ENCODE data around the gene LIN37. TPM values are rescaled to one million over a fixed set of nuclear protein-coding genes. Genes with fewer than 3 reads are reported as not detected.

The LIN37 gene
- total and polyA plus RNA-seq, 2 of the 13 experiments (the other 11 are each of a cell fraction or from before 2014, with no cell fraction given): 6.3 to 8.7 TPM

DNA sequence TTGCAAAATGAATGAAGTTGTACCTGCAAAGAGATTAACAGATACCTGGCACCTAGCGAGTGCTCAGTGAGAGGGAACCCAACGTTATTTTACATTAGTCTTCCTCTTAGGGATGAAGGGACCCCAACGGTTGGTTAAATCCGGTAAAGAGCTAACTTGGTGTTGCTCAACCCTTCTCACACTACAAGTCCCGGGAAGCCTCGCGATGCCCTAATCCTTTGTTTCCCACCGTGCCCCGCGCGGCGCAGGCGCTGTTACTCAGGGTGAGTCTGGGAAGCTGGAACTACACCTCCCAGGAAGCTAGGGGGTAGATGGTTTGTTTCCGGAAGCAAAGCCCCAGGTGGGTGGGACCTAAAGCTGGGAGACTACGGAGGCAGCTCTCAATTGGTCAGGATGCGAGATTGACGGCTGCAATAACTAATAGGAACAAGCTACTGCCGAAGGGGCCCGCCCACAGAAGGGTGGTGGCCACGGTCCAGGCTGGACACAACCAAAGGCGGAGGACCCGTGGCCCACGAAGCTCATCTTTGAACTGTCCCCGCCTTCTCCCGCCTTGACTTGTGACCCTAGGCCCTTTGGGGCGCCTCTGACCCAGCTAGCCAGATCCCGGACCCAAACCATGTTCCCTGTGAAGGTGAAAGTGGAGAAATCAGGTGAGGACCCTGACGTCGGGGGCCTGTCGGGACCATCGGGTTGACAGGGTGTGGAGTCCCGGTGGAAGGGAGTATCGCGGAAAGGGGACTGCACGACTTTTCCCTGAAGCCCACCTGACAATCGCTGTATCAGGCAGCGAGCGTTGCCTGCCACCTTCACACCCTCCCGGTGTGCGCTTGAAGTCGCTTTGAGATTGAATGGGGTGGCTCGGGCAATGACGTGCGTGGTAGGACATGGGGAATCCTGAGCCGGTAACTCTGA lies at the start of gene LIN37 (continued):
- TF ChIP-seq, protein P1, sequence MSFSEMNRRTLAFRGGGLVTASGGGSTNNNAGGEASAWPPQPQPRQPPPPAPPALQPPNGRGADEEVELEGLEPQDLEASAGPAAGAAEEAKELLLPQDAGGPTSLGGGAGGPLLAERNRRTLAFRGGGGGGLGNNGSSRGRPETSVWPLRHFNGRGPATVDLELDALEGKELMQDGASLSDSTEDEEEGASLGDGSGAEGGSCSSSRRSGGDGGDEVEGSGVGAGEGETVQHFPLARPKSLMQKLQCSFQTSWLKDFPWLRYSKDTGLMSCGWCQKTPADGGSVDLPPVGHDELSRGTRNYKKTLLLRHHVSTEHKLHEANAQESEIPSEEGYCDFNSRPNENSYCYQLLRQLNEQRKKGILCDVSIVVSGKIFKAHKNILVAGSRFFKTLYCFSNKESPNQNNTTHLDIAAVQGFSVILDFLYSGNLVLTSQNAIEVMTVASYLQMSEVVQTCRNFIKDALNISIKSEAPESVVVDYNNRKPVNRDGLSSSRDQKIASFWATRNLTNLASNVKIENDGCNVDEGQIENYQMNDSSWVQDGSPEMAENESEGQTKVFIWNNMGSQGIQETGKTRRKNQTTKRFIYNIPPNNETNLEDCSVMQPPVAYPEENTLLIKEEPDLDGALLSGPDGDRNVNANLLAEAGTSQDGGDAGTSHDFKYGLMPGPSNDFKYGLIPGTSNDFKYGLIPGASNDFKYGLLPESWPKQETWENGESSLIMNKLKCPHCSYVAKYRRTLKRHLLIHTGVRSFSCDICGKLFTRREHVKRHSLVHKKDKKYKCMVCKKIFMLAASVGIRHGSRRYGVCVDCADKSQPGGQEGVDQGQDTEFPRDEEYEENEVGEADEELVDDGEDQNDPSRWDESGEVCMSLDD (CRISPR knock-in tag; IDR thresholded peaks at IDR 0.05; ENCODE audit: borderline replicate concordance): no peak; the same call in 1 of the 2 replicates
- TF ChIP-seq, protein P2, sequence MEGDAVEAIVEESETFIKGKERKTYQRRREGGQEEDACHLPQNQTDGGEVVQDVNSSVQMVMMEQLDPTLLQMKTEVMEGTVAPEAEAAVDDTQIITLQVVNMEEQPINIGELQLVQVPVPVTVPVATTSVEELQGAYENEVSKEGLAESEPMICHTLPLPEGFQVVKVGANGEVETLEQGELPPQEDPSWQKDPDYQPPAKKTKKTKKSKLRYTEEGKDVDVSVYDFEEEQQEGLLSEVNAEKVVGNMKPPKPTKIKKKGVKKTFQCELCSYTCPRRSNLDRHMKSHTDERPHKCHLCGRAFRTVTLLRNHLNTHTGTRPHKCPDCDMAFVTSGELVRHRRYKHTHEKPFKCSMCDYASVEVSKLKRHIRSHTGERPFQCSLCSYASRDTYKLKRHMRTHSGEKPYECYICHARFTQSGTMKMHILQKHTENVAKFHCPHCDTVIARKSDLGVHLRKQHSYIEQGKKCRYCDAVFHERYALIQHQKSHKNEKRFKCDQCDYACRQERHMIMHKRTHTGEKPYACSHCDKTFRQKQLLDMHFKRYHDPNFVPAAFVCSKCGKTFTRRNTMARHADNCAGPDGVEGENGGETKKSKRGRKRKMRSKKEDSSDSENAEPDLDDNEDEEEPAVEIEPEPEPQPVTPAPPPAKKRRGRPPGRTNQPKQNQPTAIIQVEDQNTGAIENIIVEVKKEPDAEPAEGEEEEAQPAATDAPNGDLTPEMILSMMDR (CRISPR knock-in tag; IDR thresholded peaks at IDR 0.05): no peak
- TF ChIP-seq ZNF138 (CRISPR knock-in tag; IDR thresholded peaks at IDR 0.05; ENCODE audit: low read depth) (no peak), NR2F6 (IDR thresholded peaks at IDR 0.05) (peak; percentile 79), NR2F6 (CRISPR knock-in tag; IDR thresholded peaks at IDR 0.05) (peak; percentile 73), BHLHE40 (IDR thresholded peaks at IDR 0.05; ENCODE audit: low read length) (no peak), SALL2 (CRISPR knock-in tag; IDR thresholded peaks at IDR 0.05) (peak; percentile 75; the same call in 1 of the 2 replicates), ZNF335 (CRISPR knock-in tag; IDR thresholded peaks at IDR 0.05) (peak; percentile 34; the same call in 1 of the 2 replicates), ZNF766 (CRISPR knock-in tag; IDR thresholded peaks at IDR 0.05; ENCODE audit: borderline replicate concordance) (no peak), ZNF879 (CRISPR knock-in tag; IDR thresholded peaks at IDR 0.05) (no peak), ZNF549 (CRISPR knock-in tag; IDR thresholded peaks at IDR 0.05) (no peak), ZNF354B (CRISPR knock-in tag; IDR thresholded peaks at IDR 0.05) (no peak), SUZ12 (IDR thresholded peaks at IDR 0.05; ENCODE audit: low read depth, low read length) (peak; percentile 87), FOXA1 (IDR thresholded peaks at IDR 0.05) (no peak), FOXA1 (CRISPR knock-in tag; IDR thresholded peaks at IDR 0.05) (no peak), KLF6 (CRISPR knock-in tag; IDR thresholded peaks at IDR 0.05) (no peak; the same call in 1 of the 2 replicates), FOSL1 (CRISPR knock-in tag; IDR thresholded peaks at IDR 0.05; ENCODE audit: borderline replicate concordance) (no peak), ZNF430 (CRISPR knock-in tag; IDR thresholded peaks at IDR 0.05) (no peak), HNRNPL (IDR thresholded peaks at IDR 0.05; ENCODE audit: low read depth, low read length) (no peak), SRF (IDR thresholded peaks at IDR 0.05; ENCODE audit: low read depth, low read length) (no peak)
- TF ChIP-seq, protein P3, sequence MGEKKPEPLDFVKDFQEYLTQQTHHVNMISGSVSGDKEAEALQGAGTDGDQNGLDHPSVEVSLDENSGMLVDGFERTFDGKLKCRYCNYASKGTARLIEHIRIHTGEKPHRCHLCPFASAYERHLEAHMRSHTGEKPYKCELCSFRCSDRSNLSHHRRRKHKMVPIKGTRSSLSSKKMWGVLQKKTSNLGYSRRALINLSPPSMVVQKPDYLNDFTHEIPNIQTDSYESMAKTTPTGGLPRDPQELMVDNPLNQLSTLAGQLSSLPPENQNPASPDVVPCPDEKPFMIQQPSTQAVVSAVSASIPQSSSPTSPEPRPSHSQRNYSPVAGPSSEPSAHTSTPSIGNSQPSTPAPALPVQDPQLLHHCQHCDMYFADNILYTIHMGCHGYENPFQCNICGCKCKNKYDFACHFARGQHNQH (CRISPR knock-in tag; IDR thresholded peaks at IDR 0.05): no peak
- TF ChIP-seq, protein P4, sequence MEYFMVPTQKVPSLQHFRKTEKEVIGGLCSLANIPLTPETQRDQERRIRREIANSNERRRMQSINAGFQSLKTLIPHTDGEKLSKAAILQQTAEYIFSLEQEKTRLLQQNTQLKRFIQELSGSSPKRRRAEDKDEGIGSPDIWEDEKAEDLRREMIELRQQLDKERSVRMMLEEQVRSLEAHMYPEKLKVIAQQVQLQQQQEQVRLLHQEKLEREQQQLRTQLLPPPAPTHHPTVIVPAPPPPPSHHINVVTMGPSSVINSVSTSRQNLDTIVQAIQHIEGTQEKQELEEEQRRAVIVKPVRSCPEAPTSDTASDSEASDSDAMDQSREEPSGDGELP (IDR thresholded peaks at IDR 0.05; ENCODE audit: borderline replicate concordance, low read depth): 0 out of 2 replicates have a peak, but pooled peaks have one; percentile 3
- TF ChIP-seq, protein P5, sequence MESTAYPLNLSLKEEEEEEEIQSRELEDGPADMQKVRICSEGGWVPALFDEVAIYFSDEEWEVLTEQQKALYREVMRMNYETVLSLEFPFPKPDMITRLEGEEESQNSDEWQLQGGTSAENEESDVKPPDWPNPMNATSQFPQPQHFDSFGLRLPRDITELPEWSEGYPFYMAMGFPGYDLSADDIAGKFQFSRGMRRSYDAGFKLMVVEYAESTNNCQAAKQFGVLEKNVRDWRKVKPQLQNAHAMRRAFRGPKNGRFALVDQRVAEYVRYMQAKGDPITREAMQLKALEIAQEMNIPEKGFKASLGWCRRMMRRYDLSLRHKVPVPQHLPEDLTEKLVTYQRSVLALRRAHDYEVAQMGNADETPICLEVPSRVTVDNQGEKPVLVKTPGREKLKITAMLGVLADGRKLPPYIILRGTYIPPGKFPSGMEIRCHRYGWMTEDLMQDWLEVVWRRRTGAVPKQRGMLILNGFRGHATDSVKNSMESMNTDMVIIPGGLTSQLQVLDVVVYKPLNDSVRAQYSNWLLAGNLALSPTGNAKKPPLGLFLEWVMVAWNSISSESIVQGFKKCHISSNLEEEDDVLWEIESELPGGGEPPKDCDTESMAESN (CRISPR knock-in tag; conservative IDR thresholded peaks at IDR 0.05): no peak
